AG04450 (cell line): ENCODE results near the gene GAPDHS. TPM values are rescaled to one million over a fixed set of nuclear protein-coding genes. Genes with fewer than 3 reads are reported as not detected.

ENCODE experiments used
- CTCF ChIA-PET: fragments of 300-600, 350-600 bp; formaldehyde crosslinking; extraction: SDS; loops from one replicate; lab custom pipeline; 2022; ENCODE audit warnings: antibody characterized with exemption, inconsistent platforms; lab: Charles Lee
- POLR2A ChIA-PET: fragments of 350-600 bp; formaldehyde crosslinking; extraction: SDS; loops from one replicate; lab custom pipeline; 2021; ENCODE audit warnings: antibody characterized with exemption, inconsistent platforms; lab: Yijun Ruan, JAX
- DNase-seq: peaks from one replicate; pipeline ENCODE4 v3.0.0-alpha.2; 2011; ENCODE audit warnings: low read depth, low spot score
- H3K27ac ChIP-seq: one replicate; pipeline ENCODE4 v1.5.1; 2012; ENCODE audit warnings: low read depth, low read length, control low read depth
- H3K27me3 ChIP-seq: one replicate; pipeline ENCODE4 v1.6.0; 2012; ENCODE audit warnings: low read length; ENCODE audit not compliant: control insufficient read depth, insufficient read depth
- H3K4me3 ChIP-seq: 2 replicates; pipeline ENCODE4 v1.5.1; 2011; ENCODE audit warnings: mild to moderate bottlenecking, low read depth, low read length, control low read depth
- H3K9me3 ChIP-seq: 2 replicates; pipeline ENCODE4 v1.5.1; 2012; ENCODE audit warnings: low read length; ENCODE audit not compliant: control insufficient read depth, insufficient read depth
- polyA plus RNA-seq: library from polyadenylated mRNA; depleted of rRNA; stranded (reverse); fragments of >200 nt; gene quantifications from 2 replicates; pipeline ENCODE4 v1.2.3, GENCODE V29; 2011
- TF ChIP-seq, protein P1 (sequence below): IDR thresholded peaks from 2 replicates; pipeline ENCODE4 v1.5.1; 2011; ENCODE audit warnings: low read depth, low read length, control low read depth, inconsistent platforms

The GAPDHS gene
- polyA plus RNA-seq, 1 experiment = not detected

DNA sequence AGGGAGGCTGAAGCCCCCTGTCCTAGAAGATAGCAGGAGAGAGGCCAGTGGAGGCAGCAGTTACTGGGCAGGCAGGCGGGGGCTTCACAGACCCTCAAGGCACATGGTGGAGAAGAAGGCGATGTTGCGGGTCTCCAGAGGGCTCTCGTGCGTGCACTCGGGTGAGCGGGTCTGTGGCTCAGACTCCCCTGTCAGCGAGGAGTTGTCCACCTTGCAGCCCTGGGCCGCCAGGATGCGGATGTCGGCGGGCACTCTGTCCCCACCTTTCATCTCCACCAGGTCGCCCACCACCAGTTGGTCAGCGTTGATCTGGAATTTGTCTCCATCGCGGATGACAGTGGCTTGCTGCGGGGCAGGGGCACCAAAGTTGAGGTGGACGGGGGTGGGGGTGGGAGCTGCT lies 27.0 kb downstream of the GAPDHS start:
- POLR2A ChIA-PET = no interaction called here
- H3K4me3 ChIP-seq = no peak overlapping the region
- H3K27ac ChIP-seq = no peak overlapping the region
- peaks cover 18% of the 10 kb centered on the region for H3K27me3 ChIP-seq
- TF ChIP-seq, protein P1, sequence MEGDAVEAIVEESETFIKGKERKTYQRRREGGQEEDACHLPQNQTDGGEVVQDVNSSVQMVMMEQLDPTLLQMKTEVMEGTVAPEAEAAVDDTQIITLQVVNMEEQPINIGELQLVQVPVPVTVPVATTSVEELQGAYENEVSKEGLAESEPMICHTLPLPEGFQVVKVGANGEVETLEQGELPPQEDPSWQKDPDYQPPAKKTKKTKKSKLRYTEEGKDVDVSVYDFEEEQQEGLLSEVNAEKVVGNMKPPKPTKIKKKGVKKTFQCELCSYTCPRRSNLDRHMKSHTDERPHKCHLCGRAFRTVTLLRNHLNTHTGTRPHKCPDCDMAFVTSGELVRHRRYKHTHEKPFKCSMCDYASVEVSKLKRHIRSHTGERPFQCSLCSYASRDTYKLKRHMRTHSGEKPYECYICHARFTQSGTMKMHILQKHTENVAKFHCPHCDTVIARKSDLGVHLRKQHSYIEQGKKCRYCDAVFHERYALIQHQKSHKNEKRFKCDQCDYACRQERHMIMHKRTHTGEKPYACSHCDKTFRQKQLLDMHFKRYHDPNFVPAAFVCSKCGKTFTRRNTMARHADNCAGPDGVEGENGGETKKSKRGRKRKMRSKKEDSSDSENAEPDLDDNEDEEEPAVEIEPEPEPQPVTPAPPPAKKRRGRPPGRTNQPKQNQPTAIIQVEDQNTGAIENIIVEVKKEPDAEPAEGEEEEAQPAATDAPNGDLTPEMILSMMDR = no peak
- no peak for DNase-seq
- peaks cover 10% of the 10 kb centered on the region; the same call in 1 of the 2 replicates for H3K9me3 ChIP-seq
- CTCF ChIA-PET = interaction anchor here (1.9 kb wide), 1 partner anchor 12 kb away, joined by 5 read pairs; no protein-coding TSS in a partner anchor

DNA sequence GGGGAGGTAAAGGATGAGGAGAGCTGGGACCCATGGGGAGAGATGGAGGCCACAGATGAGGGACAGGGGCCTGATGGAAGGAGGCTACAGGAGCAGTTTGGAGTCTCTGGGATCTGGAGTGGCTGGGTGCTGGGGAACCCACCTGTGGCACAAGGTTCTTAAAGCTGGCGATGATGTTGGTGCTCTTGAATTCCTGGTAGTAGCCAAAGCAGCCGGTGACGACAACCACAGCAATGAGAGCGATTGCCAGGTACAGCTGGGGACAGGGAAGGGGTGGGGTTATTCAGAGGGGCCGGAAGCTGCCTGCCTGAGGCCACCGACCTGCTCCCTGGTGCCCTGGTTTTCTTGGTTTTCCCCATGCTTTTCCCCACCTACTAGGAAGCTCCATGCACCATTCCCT lies 27.4 kb downstream of the GAPDHS start:
- Histone ChIP-seq H3K27ac (no peak overlapping the region), H3K27me3 (peaks cover 18% of the 10 kb centered on the region), H3K4me3 (no peak overlapping the region), H3K9me3 (peaks cover 10% of the 10 kb centered on the region; the same call in 1 of the 2 replicates)
- POLR2A ChIA-PET = no interaction called here
- CTCF ChIA-PET = interaction anchor here (1.9 kb wide), 1 partner anchor 12 kb away, joined by 5 read pairs; no protein-coding TSS in a partner anchor
- TF ChIP-seq, protein P1 = no peak
- no peak for DNase-seq

DNA sequence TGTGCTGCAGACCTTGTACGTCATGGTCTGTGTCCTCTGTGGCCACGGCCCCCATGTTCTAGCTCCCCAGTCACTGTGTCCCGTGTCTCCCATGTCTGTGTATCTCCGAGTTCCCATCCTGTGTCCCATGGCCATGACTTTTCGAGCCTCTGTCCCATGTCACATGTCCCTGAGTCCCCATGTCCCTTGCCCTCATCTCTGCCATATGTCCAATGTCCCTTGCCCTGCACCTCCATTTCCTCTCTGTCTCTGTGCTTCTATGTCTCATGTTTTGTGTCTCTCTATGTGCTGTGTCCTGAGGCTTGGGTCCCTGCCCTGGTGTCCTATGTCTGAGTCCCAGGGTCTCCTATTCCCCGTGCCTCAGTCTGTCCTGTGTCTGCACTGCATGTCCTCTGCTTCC lies 28.2 kb downstream of the GAPDHS start:
- H3K4me3 ChIP-seq = no peak overlapping the region
- H3K27ac ChIP-seq = no peak overlapping the region
- ChIA-PET POLR2A (no interaction called here), CTCF (no interaction called here)
- peaks cover 10% of the 10 kb centered on the region; the same call in 1 of the 2 replicates for H3K9me3 ChIP-seq
- TF ChIP-seq, protein P1 = no peak
- DNase-seq = no peak
- peaks cover 16% of the 10 kb centered on the region for H3K27me3 ChIP-seq

DNA sequence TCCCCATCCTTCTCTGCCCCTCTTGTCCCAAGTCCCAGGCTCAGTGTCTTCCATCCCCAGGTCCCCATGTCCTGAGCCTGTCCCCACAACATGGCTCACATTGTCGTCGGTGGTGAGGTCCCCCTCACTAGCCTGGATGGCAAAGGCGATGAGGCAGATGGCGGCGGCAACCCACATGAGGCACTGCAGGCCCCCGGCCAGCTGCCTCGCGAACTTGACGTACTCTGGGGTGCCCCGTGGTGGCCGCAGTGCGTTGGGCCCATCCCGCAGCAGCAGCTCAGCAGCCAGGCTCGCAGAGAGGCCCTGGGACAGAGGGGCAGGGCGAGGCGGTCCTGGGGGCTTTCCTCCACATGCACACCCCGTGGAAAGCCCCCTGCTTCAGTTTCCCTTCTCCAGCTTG lies 29.1 kb downstream of the GAPDHS start:
- POLR2A ChIA-PET = no interaction called here
- CTCF ChIA-PET = no interaction called here
- Histone ChIP-seq H3K27me3 (peaks cover 16% of the 10 kb centered on the region), H3K4me3 (no peak overlapping the region), H3K27ac (no peak overlapping the region), H3K9me3 (peaks cover 10% of the 10 kb centered on the region; the same call in 1 of the 2 replicates)
- DNase-seq = no peak
- TF ChIP-seq, protein P1 = no peak

DNA sequence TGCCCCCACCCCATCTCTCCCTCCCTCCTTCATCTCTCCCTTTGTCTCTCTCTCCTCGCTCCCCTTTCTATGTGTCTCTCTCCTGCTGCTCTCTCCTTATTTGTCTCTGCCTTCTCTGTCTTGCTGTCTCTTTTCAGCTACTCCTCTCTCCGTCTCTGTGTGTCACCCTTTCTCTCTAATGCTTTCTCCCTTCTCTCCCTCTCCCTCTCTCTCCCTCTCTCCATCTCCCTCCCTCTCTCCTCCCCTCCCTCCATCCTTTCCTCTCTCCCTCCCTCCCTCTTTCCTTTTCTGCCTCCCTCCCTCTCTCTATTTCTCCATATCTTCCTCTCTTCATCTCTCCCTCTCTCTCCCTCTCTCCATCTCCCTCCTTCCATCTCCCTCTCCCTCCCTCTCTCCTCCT lies 29.5 kb downstream of the GAPDHS start:
- no peak for DNase-seq
- Histone ChIP-seq H3K4me3 (no peak overlapping the region), H3K27ac (no peak overlapping the region), H3K27me3 (peaks cover 16% of the 10 kb centered on the region), H3K9me3 (peaks cover 10% of the 10 kb centered on the region; the same call in 1 of the 2 replicates)
- TF ChIP-seq, protein P1 = no peak
- CTCF ChIA-PET = interaction anchor here (0.8 kb wide), 1 partner anchor 13 kb away, joined by 4 read pairs; no protein-coding TSS in a partner anchor
- POLR2A ChIA-PET = no interaction called here
